Uterus (tissue), 2 donors: ENCODE data around the gene ESR2.

Experiments
- POLR2A ChIP-seq, 2 donors: fragments of 450-650 bp; IDR thresholded peaks; one replicate each; pipeline ENCODE4 v1.6.1; 2016; ENCODE audit warnings: antibody characterized with exemption in 2 of 2, mild to moderate bottlenecking in 1 of 2, moderate library complexity in 1 of 2
- TF ChIP-seq, protein P1 (sequence below), 4 experiments: fragments of 200-600 bp in 2 of 4; fragments of 450-650 bp in 2 of 4; sonication (generic) in 2 of 4; IDR thresholded peaks; one replicate each; pipeline ENCODE4 v1.5.1; 2016 to 2019; ENCODE audit warnings: antibody characterized with exemption in 4 of 4, mild to moderate bottlenecking in 2 of 4, moderate library complexity in 1 of 4

DNA sequence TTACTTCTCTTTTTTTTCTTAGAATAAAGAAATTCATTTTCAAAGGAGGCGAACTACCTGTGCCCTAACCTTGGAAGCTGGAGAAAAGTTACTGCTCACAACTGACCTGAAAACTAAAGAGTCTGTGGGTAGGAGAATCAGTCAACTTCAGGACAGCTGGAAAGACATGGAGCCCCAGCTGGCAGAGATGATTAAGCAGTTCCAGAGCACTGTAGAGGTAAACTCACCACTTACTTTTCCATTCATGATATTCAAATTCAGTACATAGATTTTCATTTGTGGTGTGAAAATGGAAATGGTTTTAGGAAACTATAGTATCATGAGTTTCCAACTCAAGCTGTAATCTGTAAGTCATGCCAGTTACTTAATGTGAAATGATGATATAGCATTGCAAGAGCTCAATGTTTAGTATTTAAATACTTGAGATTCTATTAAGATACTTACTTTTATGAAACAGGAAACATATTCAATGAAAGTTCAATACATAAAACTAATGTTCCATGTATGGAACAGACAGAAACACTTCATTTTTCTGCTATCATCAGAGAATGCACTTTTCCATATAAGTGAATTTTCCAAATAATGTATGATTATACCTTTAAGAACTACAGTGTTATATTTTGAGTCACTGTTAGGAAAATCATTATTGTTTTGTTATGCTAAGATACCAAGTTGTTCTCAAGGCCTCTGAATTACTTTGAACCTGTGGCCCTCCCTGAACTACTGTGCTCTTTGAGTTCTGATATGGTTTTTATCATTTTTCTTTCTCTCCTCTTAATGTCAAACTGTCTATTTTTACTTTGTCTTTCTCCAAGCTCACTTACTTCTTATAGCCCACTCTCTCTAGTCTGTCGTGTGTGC lies 119.0 kb downstream of the ESR2 start:
- TF ChIP-seq, protein P1, sequence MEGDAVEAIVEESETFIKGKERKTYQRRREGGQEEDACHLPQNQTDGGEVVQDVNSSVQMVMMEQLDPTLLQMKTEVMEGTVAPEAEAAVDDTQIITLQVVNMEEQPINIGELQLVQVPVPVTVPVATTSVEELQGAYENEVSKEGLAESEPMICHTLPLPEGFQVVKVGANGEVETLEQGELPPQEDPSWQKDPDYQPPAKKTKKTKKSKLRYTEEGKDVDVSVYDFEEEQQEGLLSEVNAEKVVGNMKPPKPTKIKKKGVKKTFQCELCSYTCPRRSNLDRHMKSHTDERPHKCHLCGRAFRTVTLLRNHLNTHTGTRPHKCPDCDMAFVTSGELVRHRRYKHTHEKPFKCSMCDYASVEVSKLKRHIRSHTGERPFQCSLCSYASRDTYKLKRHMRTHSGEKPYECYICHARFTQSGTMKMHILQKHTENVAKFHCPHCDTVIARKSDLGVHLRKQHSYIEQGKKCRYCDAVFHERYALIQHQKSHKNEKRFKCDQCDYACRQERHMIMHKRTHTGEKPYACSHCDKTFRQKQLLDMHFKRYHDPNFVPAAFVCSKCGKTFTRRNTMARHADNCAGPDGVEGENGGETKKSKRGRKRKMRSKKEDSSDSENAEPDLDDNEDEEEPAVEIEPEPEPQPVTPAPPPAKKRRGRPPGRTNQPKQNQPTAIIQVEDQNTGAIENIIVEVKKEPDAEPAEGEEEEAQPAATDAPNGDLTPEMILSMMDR (IDR thresholded peaks at IDR 0.05) = no peak
- no peak for TF ChIP-seq POLR2A (IDR thresholded peaks at IDR 0.05)
